Measurements from ENCODE around the gene TAMM41. TPM values are rescaled to one million over a fixed set of nuclear protein-coding genes. Genes with fewer than 3 reads are reported as not detected.

Gene TAMM41
- total and polyA plus RNA-seq, 2 of the 4 experiments (the other 2 are of a cell fraction): 4.3 to 15.9 TPM

- no peak for TF ChIP-seq RCOR1 (IDR thresholded peaks at IDR 0.05; ENCODE audit: insufficient replicate concordance, low read length)
- 0 out of 2 replicates have a peak, but pooled peaks have one; percentile 28 for TF ChIP-seq SMC3 (IDR thresholded peaks at IDR 0.05; ENCODE audit: low read depth, low read length)
- no peak for TF ChIP-seq NFE2L2 (IDR thresholded peaks at IDR 0.05; ENCODE audit: low read depth, low read length)
- TF ChIP-seq MXI1 (IDR thresholded peaks at IDR 0.05; ENCODE audit: borderline replicate concordance, low read depth, low read length): peak; percentile 95
- TF ChIP-seq MAFK (IDR thresholded peaks at IDR 0.05; ENCODE audit: low read depth, low read length): no peak
- no peak for TF ChIP-seq FOS (IDR thresholded peaks at IDR 0.05; ENCODE audit: low read depth, low read length)
- peak; percentile 49; the same call in 1 of the 2 replicates for TF ChIP-seq POLR2A (IDR thresholded peaks at IDR 0.05; ENCODE audit: low read depth, low read length)
Measured at GRCh38 chr3:11846281-11847266, at the start of gene TAMM41 (continued).
